ELR (cell line): ENCODE results near the gene ARHGEF3.

Experiments used
- DNase-seq: peaks from one replicate; pipeline ENCODE4 v3.0.0-alpha.2; 2015; ENCODE audit warnings: low read depth

Gene ARHGEF3

GRCh38 chr3:56823421-56823926, 21.7 kb upstream of the ARHGEF3 start:
- DNase-seq: no peak

DNA sequence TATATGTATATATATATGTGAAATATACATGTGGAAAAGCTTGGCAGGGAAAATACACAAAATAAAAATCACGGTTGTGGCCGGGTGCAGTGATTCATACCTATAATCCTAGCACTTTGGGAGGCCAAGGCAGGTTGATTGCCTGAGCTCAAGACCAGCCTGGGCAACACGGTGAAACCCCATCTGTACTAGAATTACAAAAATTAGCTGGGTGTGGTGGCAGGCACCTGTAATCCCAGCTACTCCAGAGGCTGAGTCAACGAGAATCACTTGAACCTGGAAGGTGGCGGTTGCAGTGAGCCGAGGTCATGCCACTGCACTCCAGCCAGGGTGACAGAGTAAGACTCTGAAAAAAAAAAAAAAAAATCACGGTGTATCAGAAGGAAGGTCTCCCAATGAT, 20.8 kb upstream of the ARHGEF3 start:
- no peak for DNase-seq

DNA sequence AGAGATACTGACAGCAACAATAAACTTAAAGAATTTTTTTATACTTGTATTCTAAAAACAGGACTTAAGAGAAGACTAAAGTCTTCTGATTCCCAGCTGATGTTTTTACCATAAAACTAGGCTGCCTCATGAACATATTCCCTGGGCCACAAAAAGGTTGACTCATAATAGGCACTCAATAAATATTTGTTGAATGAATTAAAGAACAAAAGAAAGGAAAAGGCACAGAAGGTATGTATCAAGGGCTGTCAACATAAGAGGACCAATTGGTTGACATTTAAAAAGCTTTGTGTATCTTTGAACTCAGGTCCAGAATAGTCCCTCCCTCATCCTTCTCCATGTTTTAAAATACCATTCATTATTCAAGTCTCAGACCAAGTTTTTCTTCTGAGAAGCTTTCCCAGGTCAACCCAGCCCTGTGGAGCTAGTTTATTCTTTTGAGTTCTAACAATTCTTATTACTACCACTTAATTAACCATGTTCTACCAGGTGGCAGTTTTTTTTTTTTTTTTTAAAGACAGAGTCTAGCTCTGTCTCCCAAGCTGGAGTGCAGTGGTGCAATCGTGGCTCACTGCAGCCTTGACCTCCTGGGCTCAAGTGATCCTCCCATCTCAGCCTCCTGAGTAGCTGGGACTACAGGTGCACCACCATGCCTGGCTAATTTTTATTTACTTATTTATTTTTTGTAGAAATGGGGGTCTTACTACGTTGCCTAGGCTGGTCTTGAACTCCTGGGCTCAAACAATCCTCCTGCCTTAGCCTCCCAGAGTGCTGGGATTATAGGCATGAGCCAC, 17.5 kb upstream of the ARHGEF3 start:
- DNase-seq: no peak

GRCh38 chr3:56818156-56818985, 16.6 kb upstream of the ARHGEF3 start:
- DNase-seq: no peak

DNA sequence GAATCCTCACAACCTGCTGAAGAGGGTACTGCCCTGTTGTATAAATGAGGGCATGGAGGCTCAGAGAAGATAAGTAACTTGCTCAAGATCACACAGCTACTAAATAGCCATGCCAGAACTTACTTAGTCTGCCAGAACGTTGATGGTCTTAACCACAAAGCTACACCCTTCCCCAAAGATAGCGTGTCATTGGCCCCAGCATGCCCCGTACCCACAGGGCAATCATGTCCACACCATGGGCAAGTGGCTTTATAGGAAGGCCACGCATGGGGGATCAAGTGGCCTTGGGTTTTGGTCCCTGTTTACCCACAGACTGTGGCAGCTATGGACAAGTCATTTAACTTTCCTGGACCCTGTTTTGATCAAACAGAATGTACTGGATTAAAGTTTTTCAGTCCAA, 15.9 kb upstream of the ARHGEF3 start:
- DNase-seq: no peak

DNA sequence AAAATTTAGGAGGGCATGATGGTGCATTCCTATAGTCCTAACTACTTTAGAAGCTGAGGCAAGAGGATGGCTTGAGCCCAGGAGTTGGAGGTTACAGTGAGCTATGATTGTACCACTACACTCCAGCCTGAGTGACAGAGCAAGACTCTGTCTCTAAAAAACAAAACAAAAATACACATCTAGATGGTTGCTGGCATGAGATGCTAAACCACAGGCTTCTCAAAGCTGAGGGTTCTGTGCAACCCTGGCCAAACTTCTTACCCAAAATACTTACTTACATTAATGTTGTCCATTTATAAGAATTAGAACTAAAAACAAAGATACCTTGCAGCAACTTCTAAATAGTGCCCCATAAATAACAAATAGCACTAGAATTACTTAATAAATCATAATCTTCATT, 14.3 kb upstream of the ARHGEF3 start:
- no peak for DNase-seq

- no peak for DNase-seq
These were observed 13.8 kb upstream of the ARHGEF3 start for GRCh38 chr3:56815589-56815988.

- DNase-seq: no peak
These were observed 11.9 kb upstream of the ARHGEF3 start for GRCh38 chr3:56813653-56813960.

DNA sequence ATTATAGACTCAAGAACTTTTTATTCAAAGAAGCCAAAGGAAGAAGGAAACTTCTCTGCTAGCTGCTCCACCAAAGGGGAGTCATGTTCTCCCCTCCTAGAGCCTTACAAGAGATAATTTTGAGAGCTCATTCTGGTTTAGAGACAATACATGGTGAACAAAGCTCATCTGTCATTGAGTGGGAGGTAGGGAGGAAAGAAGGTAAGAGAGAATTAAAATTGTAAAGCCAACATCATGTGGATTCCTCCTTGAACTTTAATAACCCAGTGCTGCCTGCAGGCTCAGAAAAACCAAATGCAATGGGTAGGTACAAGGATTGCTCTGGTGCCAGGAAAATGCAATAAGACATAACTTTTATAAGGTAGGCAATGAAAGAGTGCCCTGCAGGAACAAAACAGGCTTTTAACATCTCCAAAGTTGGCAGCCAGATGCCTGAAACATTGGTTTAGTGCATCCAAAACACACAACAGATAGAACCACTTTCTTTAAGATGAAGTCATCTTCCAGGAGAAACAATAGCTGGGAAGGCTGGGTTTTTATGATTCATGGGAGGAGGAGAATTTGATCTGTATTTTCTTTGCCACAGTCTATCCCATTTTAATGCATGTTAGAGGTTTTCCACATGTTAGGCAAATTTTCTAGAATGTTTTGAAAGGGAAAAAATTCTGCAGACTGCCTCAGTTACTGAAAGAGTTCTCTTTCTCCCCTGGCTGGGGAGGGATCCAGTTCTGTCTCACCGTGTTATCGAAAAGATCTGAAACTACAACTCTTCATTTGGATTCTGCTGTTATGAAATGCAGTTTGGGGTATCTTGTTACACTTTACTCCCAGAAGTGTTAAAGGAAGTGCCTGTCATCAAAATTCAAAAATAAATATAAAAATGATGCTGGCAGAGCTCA, 11.3 kb upstream of the ARHGEF3 start:
- peak; percentile 12 for DNase-seq

- DNase-seq: no peak
These were observed 9.9 kb upstream of the ARHGEF3 start for GRCh38 chr3:56811546-56812202.

DNA sequence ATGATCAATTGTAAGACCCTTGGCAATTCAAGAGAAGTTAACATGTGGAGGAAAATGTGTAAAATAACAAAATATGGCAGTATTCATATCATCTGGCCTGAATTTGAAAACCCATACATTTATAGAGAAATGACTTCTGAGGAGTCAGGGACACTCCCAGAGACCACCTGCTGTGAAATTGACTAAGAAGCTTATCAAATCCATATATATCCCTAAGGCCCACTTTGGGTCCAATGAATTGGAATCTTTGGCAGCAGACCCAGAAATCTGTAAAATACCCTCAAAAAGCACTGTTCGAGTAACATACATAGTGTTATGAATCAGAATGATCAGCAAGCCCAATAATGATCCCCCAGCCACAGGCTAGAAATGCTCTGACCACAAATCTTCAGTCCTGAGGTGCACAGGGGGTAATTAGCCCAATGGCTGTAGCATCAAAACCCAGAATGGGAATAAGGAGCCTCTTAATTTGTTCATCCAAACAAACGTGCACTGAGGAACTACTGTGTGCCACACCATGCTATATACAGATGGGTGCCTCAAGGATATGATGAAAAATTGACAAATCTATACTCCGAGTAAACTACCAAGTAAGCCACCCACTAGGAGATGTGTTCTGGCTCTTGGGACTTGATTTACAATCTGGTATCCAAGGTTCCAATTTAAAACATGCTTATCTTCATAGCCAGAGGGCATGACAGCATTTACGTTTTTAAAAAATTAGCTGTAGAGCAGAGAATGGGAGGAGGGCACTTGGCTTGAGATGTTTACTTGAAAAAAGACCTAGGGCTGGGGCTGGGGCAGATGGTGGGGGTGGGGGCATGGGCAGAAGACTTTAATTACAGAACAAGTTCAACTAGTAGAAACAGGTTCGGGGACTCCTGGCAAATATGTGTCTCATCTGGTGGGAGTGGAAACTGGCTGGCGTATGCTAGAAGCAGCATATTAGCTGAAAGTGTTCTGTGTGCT, 9.1 kb upstream of the ARHGEF3 start:
- no peak for DNase-seq

DNA sequence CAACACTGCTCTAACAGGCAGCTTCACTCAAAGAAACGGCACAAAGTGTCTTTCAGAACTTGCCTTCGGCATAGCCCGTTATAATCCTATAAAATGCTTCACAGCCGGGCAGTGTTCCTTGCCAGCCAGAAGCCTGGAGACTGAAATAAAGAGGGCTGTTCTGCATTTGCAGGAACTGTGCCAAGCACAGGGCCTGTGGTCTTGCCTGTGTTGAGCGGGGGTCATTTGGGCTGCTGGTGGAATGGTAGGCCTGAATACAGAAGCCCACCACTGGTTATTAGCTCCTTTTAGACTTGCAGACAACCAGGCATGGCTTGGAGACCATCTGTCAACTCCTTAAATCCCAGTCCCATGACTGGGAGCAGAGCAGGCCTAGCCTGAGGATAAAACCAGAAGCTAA, 4.7 kb upstream of the ARHGEF3 start:
- DNase-seq: no peak

DNA sequence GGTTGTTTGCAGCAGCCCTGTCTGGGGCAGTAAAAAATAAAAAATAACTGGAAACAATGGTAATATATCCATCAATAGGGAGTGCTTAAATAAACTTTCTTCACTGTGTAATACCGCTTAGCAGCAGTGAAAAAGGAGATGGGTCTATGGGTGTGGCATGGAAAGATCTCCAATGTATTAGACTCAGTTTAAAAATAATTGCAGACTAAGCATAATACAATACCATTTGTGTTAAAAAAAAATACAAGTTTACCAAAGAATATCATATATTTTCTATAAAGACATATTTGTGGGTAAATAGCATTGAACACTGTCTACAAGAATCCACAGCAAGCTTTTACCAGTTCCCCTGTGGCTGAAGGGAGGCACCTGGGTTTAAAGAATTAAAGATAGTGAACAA, 1.0 kb upstream of the ARHGEF3 start:
- DNase-seq: no peak

GRCh38 chr3:56802378-56802745, 613 bp upstream of the ARHGEF3 start:
- DNase-seq: no peak

DNA sequence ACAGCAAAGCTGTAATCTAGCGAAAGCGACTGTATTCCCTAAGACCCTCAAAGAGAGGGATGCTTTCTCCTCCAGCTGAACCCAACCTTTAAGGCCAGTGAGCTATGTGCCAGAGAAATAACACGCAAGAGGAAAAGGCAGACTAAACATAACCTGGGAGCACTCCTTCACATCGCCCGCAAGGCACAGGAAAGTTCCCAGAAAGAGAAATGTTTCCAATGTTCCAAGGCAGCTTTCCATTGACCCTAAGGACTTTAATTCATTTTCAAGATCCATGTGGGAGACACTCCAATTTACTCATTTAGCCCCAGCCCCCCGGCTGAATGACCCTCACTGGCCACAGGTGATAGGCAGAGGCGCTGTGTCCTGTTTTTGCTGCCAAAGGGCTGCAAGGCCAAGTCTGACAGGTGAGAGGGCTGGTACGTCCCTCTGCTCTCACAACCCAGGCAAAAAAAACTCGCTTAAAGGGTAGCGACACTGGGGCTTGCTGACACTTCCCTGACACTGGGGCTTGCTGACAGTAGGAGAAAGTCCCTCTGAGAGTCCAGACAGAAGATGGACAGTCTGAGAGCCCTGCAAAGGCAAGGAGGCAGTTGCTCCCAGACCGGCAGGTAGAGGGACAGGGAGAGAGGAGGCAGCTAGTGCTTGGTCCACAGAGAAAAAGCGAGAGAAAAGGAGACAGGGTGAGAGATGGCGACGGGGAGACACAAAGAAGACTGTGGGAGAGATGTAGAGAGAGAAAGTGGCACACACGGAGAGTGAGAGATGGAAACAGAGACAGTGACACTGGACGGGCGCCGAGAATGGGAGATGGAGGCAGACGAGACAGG, 702 bp downstream of the ARHGEF3 start:
- no peak for DNase-seq

DNA sequence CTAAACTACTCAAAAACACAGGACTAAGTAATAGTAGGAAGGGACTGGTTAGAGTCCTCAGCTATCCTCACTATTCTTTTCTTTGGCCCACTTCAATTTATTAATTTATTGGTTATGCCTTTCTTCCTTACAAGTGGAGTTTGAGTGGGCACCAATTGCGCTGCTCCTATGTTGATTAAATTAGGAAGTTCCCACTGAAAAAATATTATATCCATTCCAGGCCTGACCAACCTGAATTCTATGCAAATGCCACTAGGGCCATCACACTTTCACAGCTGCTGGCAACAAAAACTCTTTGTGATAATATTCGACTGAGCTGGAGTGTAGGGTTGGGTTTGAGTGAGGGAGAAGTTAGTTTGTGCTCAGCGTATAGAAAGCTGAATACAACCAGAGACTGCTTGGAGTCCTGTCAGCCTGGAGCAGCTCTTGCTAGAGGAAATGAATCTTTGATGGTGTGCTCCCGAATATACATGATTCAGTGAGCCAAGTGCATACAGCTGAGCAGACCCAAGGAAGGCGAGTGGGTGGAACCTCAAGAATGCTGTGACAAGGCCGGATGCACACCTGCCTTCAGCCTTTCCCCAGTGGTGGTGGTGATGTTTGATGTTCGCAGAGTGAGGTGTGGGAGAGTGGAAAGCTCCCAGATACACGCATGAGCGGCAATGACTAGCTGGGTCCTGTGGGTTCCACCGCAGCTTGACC, 1.5 kb downstream of the ARHGEF3 start:
- DNase-seq: no peak

GRCh38 chr3:56799251-56799882, 2.4 kb downstream of the ARHGEF3 start:
- DNase-seq: peak; percentile 72

- no peak for DNase-seq
These were observed 4.8 kb downstream of the ARHGEF3 start for GRCh38 chr3:56796996-56797395.

DNA sequence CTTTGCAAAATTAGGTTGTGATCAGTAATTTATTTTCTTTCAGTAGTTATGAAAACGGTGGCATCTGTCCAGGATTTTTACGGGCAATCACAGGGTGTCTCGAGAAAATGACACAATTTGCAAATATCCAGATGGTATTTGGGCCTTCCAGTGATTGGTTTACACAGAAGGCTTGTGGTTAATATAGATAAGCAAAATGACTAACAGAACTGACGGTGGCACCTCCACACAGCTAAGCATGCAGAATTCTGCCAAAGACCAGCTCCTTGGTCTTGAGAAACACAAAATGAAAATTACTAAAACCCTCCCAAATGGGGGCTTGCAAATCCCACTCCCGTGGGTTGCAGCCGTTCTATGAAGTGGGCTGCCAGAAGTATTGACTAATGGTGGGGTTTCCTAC, 5.5 kb downstream of the ARHGEF3 start:
- peak; percentile 14 for DNase-seq
